Measurements from ENCODE around the gene PXMP4.

The PXMP4 gene

GRCh38 chr20:33656783-33657703 lies 63.1 kb downstream of the PXMP4 start:
- Histone ChIP-seq H3K9me3 (ENCODE audit: insufficient read depth, low read depth, low read length) (no peaks in the 10 kb centered on the region), H3K27me3 (ENCODE audit: insufficient read depth, low read length) (no peaks in the 10 kb centered on the region), H3K36me3 (ENCODE audit: insufficient read depth, low read length) (peaks cover 16% of the 10 kb centered on the region; the same call in 1 of the 2 replicates), H3K4me1 (ENCODE audit: insufficient read depth, low read length) (0 out of 2 replicates have a peak, but pooled peaks cover 4% of the 10 kb centered on the region), H3K27ac (ENCODE audit: low read depth, low read length) (no peak overlapping the region), H3K4me3 (ENCODE audit: low read length) (no peak overlapping the region), H3K9ac (ENCODE audit: low read depth, low read length) (no peak overlapping the region)
- 94% methylated on average over 17 of the region's 17 CpGs for WGBS

GRCh38 chr20:33656010-33656782 lies 63.9 kb downstream of the PXMP4 start:
- H3K9ac ChIP-seq (ENCODE audit: low read depth, low read length): no peak overlapping the region
- H3K4me3 ChIP-seq (ENCODE audit: low read length): no peak overlapping the region
- no peak overlapping the region for H3K27ac ChIP-seq (ENCODE audit: low read depth, low read length)
- no peaks in the 10 kb centered on the region for H3K27me3 ChIP-seq (ENCODE audit: insufficient read depth, low read length)
- WGBS: 94% methylated on average over 10 of the region's 10 CpGs
- H3K36me3 ChIP-seq (ENCODE audit: insufficient read depth, low read length): peaks cover 16% of the 10 kb centered on the region; the same call in 1 of the 2 replicates
- no peaks in the 10 kb centered on the region for H3K9me3 ChIP-seq (ENCODE audit: insufficient read depth, low read depth, low read length)
- H3K4me1 ChIP-seq (ENCODE audit: insufficient read depth, low read length): 0 out of 2 replicates have a peak, but pooled peaks cover 4% of the 10 kb centered on the region

- no peak overlapping the region for H3K27ac ChIP-seq (ENCODE audit: low read depth, low read length)
- H3K9ac ChIP-seq (ENCODE audit: low read depth, low read length): no peak overlapping the region
- 90% methylated on average over 4 of the region's 4 CpGs for WGBS
Measured at GRCh38 chr20:33655164-33655563, 64.9 kb downstream of the PXMP4 start.

GRCh38 chr20:33654680-33655161 lies 65.4 kb downstream of the PXMP4 start:
- no peaks in the 10 kb centered on the region for H3K27me3 ChIP-seq (ENCODE audit: insufficient read depth, low read length)
- H3K4me1 ChIP-seq (ENCODE audit: insufficient read depth, low read length): 0 out of 2 replicates have a peak, but pooled peaks cover 4% of the 10 kb centered on the region
- WGBS: 89% methylated on average over 14 of the region's 14 CpGs
- H3K9me3 ChIP-seq (ENCODE audit: insufficient read depth, low read depth, low read length): no peaks in the 10 kb centered on the region
- no peak overlapping the region for H3K27ac ChIP-seq (ENCODE audit: low read depth, low read length)
- no peak overlapping the region for H3K4me3 ChIP-seq (ENCODE audit: low read length)
- peaks cover 16% of the 10 kb centered on the region; the same call in 1 of the 2 replicates for H3K36me3 ChIP-seq (ENCODE audit: insufficient read depth, low read length)
- H3K9ac ChIP-seq (ENCODE audit: low read depth, low read length): no peak overlapping the region

More at GRCh38 chr20:33655164-33655563, 64.9 kb downstream of the PXMP4 start:
- Histone ChIP-seq H3K9me3 (ENCODE audit: insufficient read depth, low read depth, low read length) (no peaks in the 10 kb centered on the region), H3K27me3 (ENCODE audit: insufficient read depth, low read length) (no peaks in the 10 kb centered on the region), H3K36me3 (ENCODE audit: insufficient read depth, low read length) (peaks cover 16% of the 10 kb centered on the region; the same call in 1 of the 2 replicates), H3K4me1 (ENCODE audit: insufficient read depth, low read length) (0 out of 2 replicates have a peak, but pooled peaks cover 4% of the 10 kb centered on the region), H3K4me3 (ENCODE audit: low read length) (no peak overlapping the region)

GRCh38 chr20:33653900-33654596 lies 66.1 kb downstream of the PXMP4 start:
- Histone ChIP-seq H3K4me1 (ENCODE audit: insufficient read depth, low read length) (0 out of 2 replicates have a peak, but pooled peaks cover 4% of the 10 kb centered on the region), H3K9ac (ENCODE audit: low read depth, low read length) (no peak overlapping the region), H3K27ac (ENCODE audit: low read depth, low read length) (no peak overlapping the region), H3K36me3 (ENCODE audit: insufficient read depth, low read length) (peaks cover 11% of the 10 kb centered on the region; the same call in 1 of the 2 replicates), H3K27me3 (ENCODE audit: insufficient read depth, low read length) (no peaks in the 10 kb centered on the region), H3K4me3 (ENCODE audit: low read length) (no peak overlapping the region), H3K9me3 (ENCODE audit: insufficient read depth, low read depth, low read length) (no peaks in the 10 kb centered on the region)
- WGBS: 94% methylated on average over 11 of the region's 11 CpGs

GRCh38 chr20:33653218-33653899 lies 66.8 kb downstream of the PXMP4 start:
- peaks cover 5% of the 10 kb centered on the region; the same call in 1 of the 2 replicates for H3K36me3 ChIP-seq (ENCODE audit: insufficient read depth, low read length)
- H3K27me3 ChIP-seq (ENCODE audit: insufficient read depth, low read length): no peaks in the 10 kb centered on the region
- no peaks in the 10 kb centered on the region for H3K9me3 ChIP-seq (ENCODE audit: insufficient read depth, low read depth, low read length)
- 0 out of 2 replicates have a peak, but pooled peaks cover 4% of the 10 kb centered on the region for H3K4me1 ChIP-seq (ENCODE audit: insufficient read depth, low read length)
- H3K4me3 ChIP-seq (ENCODE audit: low read length): no peak overlapping the region
- 65% methylated on average over 16 of the region's 16 CpGs for WGBS
- no peak overlapping the region for H3K27ac ChIP-seq (ENCODE audit: low read depth, low read length)
- no peak overlapping the region for H3K9ac ChIP-seq (ENCODE audit: low read depth, low read length)
